Measurements from ENCODE around the gene FIS1.

DNA sequence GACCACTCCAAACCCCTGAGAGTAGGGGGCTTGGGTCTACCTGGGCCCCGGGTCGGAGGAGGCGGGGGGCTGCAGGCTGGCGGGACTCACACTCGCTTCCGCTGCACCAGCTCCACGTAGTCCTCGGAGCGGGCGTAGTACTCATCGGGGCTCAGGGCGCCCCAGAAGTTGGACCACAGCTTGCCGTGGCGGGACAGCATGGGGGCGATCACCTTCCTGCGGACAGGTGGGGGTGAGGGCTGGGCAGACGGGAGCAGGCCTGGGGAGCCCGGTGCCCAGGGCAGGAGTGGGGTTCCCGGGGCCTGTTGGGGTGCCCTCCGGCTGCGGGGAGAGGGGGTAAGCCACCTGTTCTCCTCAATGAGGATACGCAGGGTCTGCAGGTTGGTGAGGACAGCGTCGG lies 33.4 kb downstream of the FIS1 start:
- TF ChIP-seq CTCF (conservative IDR thresholded peaks at IDR 0.05) = no peak
- no peak for TF ChIP-seq ZFX (IDR thresholded peaks at IDR 0.05)
